K562 (cell line): ENCODE results near the gene PEX10. TPM values are rescaled to one million over a fixed set of nuclear protein-coding genes. Genes with fewer than 3 reads are reported as not detected.

Source experiments
- BCL6 ChIP-seq: fragments of 250-450 bp; sonication (Bioruptor Pico); IDR thresholded peaks from 2 replicates; pipeline ENCODE4 v1.4.0; 2020
- BRD4 ChIP-seq: fragments of 200-600 bp; sonication (generic); IDR thresholded peaks from 2 replicates; pipeline ENCODE4 v1.6.1; 2017; ENCODE audit warnings: inconsistent platforms
- BRF1 ChIP-seq: IDR thresholded peaks from 3 replicates; pipeline ENCODE4 v1.6.1; 2011; ENCODE audit warnings: borderline replicate concordance, mild to moderate bottlenecking; ENCODE audit not compliant: insufficient read length; ENCODE audit errors: extremely low read depth
- ETV6 ChIP-seq, 3 experiments: fragments of 150-350 bp in 1 of 3; sonication (generic) in 1 of 3; formaldehyde crosslinking in 1 of 3; IDR thresholded peaks; 2 replicates each; pipeline versions ENCODE4 v1.6.1 to v1.8.0; 2014 to 2022; ENCODE audit warnings: borderline replicate concordance in 2 of 3, low read depth in 2 of 3, antibody characterized with exemption in 1 of 3, low read length in 1 of 3, mild to moderate bottlenecking in 1 of 3, missing genetic modification reagents in 1 of 3
- FOXM1 ChIP-seq, 2 experiments: fragments of 450-650 bp in 1 of 2; sonication (generic) in 1 of 2; formaldehyde crosslinking in 1 of 2; IDR thresholded peaks; 2 replicates each; pipeline versions ENCODE4 v1.6.1 to v1.9.0; 2017 to 2022; ENCODE audit warnings: low read depth in 2 of 2, mild to moderate bottlenecking in 2 of 2, missing genetic modification reagents in 1 of 2, moderate library complexity in 1 of 2
- GATAD2B ChIP-seq: fragments of 450-650 bp; IDR thresholded peaks from 2 replicates; pipeline ENCODE4 v1.6.1; 2017; ENCODE audit warnings: mild to moderate bottlenecking, borderline replicate concordance
- GTF2A2 ChIP-seq: IDR thresholded peaks from 2 replicates; pipeline ENCODE4 v1.6.1; 2016; ENCODE audit warnings: mild to moderate bottlenecking, missing genetic modification characterization, missing compliant biosample characterization
- HMGN3 ChIP-seq: IDR thresholded peaks from 2 replicates; pipeline ENCODE4 v1.6.1; 2011; ENCODE audit warnings: borderline replicate concordance, low read depth, mild to moderate bottlenecking, mixed read lengths, low read length; ENCODE audit not compliant: insufficient read length; ENCODE audit errors: extremely low read depth
- LEF1 ChIP-seq: fragments of 450-650 bp; IDR thresholded peaks from 2 replicates; pipeline ENCODE4 v1.6.1; 2016; ENCODE audit warnings: mild to moderate bottlenecking
- MAFG ChIP-seq: fragments of 450-650 bp; conservative IDR thresholded peaks from 2 replicates; pipeline ENCODE4 v1.6.1; 2016; ENCODE audit warnings: missing genetic modification characterization, missing compliant biosample characterization
- MYC ChIP-seq, 2 experiments: fragments of 250-450 bp in 1 of 2; sonication (Bioruptor Pico) in 1 of 2; IDR thresholded peaks; 2 replicates each; pipeline versions ENCODE4 v1.5.1 to v1.6.1; 2012 to 2021; ENCODE audit warnings: low read depth in 2 of 2, borderline replicate concordance in 1 of 2, improper control_type of control experiment in 1 of 2, low read length in 1 of 2, mild to moderate bottlenecking in 1 of 2, moderate library complexity in 1 of 2
- NFXL1 ChIP-seq: fragments of 450-650 bp; formaldehyde crosslinking; IDR thresholded peaks from 2 replicates; pipeline ENCODE4 v1.4.0; 2021; ENCODE audit warnings: mild to moderate bottlenecking
- POLR2G ChIP-seq: fragments of 200-400 bp; formaldehyde crosslinking; IDR thresholded peaks from 2 replicates; pipeline ENCODE4 v1.6.1; 2017; ENCODE audit warnings: low read depth, mild to moderate bottlenecking, antibody characterized with exemption, low read length, moderate library complexity
- PTBP1 ChIP-seq: fragments of 200-400 bp; formaldehyde crosslinking; IDR thresholded peaks from 2 replicates; pipeline ENCODE4 v1.6.1; 2017; ENCODE audit warnings: low read depth, low read length
- SUPT5H ChIP-seq: fragments of 450-650 bp; IDR thresholded peaks from 2 replicates; pipeline ENCODE4 v1.6.1; 2016
- ZC3H11A ChIP-seq: IDR thresholded peaks from 2 replicates; pipeline ENCODE4 v1.6.1; 2012; ENCODE audit warnings: low read depth, low read length, improper control_type of control experiment
- ZKSCAN8 ChIP-seq: fragments of 200-800 bp; sonication (Bioruptor generic); IDR thresholded peaks from 2 replicates; pipeline ENCODE4 v1.6.1; 2016; ENCODE audit warnings: missing genetic modification characterization, missing compliant biosample characterization
- ZNF347 ChIP-seq: fragments of 450-650 bp; formaldehyde crosslinking; IDR thresholded peaks from 2 replicates; pipeline ENCODE4 v1.4.0; 2020; ENCODE audit warnings: low read depth, mild to moderate bottlenecking, moderate library complexity
- polyA plus RNA-seq, 8 experiments: library from polyadenylated mRNA; depleted of rRNA in 4 of 8; stranded (reverse) in 5 of 8; unstranded in 3 of 8; fragments of >200 nt; fragmentation: Nextera tagmentation in 2 of 8; fragmentation: Illumina TruSeq in 1 of 8; extraction: Ambion mirVana in 2 of 8; extraction: Trizol in 1 of 8; gene quantifications; 2 replicates each; pipeline versions ENCODE4 v1.2.1 to v1.2.3, GENCODE V29; 2011 to 2014; ENCODE audit warnings: inconsistent platforms in 1 of 8, missing spikeins in 1 of 8
- total RNA-seq, 7 experiments: library from RNA; depleted of rRNA in 6 of 7; stranded (reverse); fragments of >200 nt in 6 of 7; fragmentation: Illumina TruSeq in 2 of 7; extraction: Trizol in 2 of 7; gene quantifications; 2 replicates each; pipeline versions ENCODE4 v1.2.1 to v1.2.3, GENCODE V29; 2011 to 2021; ENCODE audit warnings: low replicate concordance in 1 of 7
- TF ChIP-seq, protein P1 (sequence below): fragments of 250-450 bp; sonication (Bioruptor Pico); IDR thresholded peaks from 2 replicates; pipeline ENCODE4 v1.4.0; 2020
- TF ChIP-seq, protein P2 (sequence below): IDR thresholded peaks from 2 replicates; pipeline ENCODE4 v1.6.1; 2011; ENCODE audit warnings: borderline replicate concordance, low read depth, mild to moderate bottlenecking, moderate library complexity, low read length; ENCODE audit not compliant: insufficient read depth, poor library complexity, severe bottlenecking

PEX10 gene
- total and polyA plus RNA-seq, 9 of the 15 experiments (the other 6 are each of a cell fraction or from before 2014, with no cell fraction given): 0.03 to 26.2 (median 8.7) TPM

DNA sequence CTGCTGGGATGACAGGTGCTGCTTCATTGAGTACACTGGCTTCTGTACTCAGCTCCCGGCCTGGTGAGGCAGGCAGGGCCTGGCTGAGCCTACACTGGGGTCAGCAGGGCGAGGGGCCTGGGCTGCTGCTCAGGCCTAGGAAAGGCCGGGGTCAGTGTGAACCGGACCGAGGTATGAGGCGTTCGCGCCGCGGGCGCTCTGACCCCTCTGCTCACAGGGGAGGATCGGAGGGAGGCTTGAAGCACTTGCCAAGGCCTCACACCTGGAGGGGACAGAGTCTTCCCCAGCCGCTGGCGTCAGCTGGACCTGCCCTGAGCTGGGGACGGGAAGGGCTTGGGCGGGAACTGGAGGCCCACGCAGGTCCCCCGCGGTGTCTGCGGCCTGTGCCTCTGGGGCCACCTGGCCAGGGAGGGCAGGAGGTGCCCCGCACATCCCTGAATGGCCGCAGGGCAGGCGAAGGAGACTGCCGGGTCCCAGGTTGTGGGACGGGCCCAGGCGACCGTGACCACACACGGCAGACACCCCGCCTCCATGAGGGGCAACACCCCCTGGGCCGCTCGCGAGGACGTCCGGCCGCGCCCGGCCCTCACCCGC, 466 bp downstream of the PEX10 start (continued):
- TF ChIP-seq BRF1 (no peak), MAFG (tag) (no peak), ZNF347 (CRISPR knock-in tag) (no peak), ZKSCAN8 (CRISPR knock-in tag) (no peak), ZC3H11A (no peak), BCL6 (CRISPR knock-in tag) (no peak), FOXM1 (IDR thresholded peaks at IDR 0.05; ENCODE audit: low read depth) (no peak), FOXM1 (CRISPR knock-in tag; IDR thresholded peaks at IDR 0.05; ENCODE audit: low read depth) (no peak; the same call in 1 of the 2 replicates), GTF2A2 (tag) (0 out of 2 replicates have a peak, but pooled peaks have one; percentile 20), LEF1 (no peak), MYC (IDR thresholded peaks at IDR 0.05; ENCODE audit: low read depth, low read length) (no peak), MYC (CRISPR knock-in tag; IDR thresholded peaks at IDR 0.05; ENCODE audit: borderline replicate concordance, low read depth) (0 out of 2 replicates have a peak, but pooled peaks have one; percentile 37), HMGN3 (no peak), NFXL1 (CRISPR knock-in tag) (no peak), BRD4 (peak; percentile 63; the same call in 1 of the 2 replicates), GATAD2B (no peak), ETV6 (IDR thresholded peaks at IDR 0.05; ENCODE audit: borderline replicate concordance in 1 of 2, low read depth in 2 of 2, low read length in 1 of 2) (no peak), ETV6 (CRISPR knock-in tag; IDR thresholded peaks at IDR 0.05; ENCODE audit: borderline replicate concordance) (no peak), SUPT5H (no peak), POLR2G (peak; percentile 17; the same call in 1 of the 2 replicates), PTBP1 (no peak)
- TF ChIP-seq, protein P1, sequence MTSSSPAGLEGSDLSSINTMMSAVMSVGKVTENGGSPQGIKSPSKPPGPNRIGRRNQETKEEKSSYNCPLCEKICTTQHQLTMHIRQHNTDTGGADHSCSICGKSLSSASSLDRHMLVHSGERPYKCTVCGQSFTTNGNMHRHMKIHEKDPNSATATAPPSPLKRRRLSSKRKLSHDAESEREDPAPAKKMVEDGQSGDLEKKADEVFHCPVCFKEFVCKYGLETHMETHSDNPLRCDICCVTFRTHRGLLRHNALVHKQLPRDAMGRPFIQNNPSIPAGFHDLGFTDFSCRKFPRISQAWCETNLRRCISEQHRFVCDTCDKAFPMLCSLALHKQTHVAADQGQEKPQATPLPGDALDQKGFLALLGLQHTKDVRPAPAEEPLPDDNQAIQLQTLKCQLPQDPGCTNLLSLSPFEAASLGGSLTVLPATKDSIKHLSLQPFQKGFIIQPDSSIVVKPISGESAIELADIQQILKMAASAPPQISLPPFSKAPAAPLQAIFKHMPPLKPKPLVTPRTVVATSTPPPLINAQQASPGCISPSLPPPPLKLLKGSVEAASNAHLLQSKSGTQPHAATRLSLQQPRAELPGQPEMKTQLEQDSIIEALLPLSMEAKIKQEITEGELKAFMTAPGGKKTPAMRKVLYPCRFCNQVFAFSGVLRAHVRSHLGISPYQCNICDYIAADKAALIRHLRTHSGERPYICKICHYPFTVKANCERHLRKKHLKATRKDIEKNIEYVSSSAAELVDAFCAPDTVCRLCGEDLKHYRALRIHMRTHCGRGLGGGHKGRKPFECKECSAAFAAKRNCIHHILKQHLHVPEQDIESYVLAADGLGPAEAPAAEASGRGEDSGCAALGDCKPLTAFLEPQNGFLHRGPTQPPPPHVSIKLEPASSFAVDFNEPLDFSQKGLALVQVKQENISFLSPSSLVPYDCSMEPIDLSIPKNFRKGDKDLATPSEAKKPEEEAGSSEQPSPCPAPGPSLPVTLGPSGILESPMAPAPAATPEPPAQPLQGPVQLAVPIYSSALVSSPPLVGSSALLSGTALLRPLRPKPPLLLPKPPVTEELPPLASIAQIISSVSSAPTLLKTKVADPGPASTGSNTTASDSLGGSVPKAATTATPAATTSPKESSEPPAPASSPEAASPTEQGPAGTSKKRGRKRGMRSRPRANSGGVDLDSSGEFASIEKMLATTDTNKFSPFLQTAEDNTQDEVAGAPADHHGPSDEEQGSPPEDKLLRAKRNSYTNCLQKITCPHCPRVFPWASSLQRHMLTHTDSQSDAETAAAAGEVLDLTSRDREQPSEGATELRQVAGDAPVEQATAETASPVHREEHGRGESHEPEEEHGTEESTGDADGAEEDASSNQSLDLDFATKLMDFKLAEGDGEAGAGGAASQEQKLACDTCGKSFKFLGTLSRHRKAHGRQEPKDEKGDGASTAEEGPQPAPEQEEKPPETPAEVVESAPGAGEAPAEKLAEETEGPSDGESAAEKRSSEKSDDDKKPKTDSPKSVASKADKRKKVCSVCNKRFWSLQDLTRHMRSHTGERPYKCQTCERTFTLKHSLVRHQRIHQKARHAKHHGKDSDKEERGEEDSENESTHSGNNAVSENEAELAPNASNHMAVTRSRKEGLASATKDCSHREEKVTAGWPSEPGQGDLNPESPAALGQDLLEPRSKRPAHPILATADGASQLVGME (CRISPR knock-in tag): no peak
- TF ChIP-seq, protein P2, sequence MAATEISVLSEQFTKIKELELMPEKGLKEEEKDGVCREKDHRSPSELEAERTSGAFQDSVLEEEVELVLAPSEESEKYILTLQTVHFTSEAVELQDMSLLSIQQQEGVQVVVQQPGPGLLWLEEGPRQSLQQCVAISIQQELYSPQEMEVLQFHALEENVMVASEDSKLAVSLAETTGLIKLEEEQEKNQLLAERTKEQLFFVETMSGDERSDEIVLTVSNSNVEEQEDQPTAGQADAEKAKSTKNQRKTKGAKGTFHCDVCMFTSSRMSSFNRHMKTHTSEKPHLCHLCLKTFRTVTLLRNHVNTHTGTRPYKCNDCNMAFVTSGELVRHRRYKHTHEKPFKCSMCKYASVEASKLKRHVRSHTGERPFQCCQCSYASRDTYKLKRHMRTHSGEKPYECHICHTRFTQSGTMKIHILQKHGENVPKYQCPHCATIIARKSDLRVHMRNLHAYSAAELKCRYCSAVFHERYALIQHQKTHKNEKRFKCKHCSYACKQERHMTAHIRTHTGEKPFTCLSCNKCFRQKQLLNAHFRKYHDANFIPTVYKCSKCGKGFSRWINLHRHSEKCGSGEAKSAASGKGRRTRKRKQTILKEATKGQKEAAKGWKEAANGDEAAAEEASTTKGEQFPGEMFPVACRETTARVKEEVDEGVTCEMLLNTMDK: no peak
